DND-41 (cell line): ENCODE measurements around the gene MBD3.

ENCODE experiments used
- EZH2 ChIP-seq: IDR thresholded peaks from 3 replicates; pipeline ENCODE4 v1.6.1; 2012; ENCODE audit warnings: borderline replicate concordance, low read depth, mild to moderate bottlenecking, moderate library complexity, low read length, inconsistent platforms; ENCODE audit not compliant: severe bottlenecking
- TF ChIP-seq, protein P1 (sequence below): IDR thresholded peaks from 2 replicates; pipeline ENCODE4 v1.5.1; 2012; ENCODE audit warnings: borderline replicate concordance, low read length, moderate library complexity, mild to moderate bottlenecking; ENCODE audit not compliant: poor library complexity, severe bottlenecking; ENCODE audit errors: extremely low read depth

- TF ChIP-seq, protein P1, sequence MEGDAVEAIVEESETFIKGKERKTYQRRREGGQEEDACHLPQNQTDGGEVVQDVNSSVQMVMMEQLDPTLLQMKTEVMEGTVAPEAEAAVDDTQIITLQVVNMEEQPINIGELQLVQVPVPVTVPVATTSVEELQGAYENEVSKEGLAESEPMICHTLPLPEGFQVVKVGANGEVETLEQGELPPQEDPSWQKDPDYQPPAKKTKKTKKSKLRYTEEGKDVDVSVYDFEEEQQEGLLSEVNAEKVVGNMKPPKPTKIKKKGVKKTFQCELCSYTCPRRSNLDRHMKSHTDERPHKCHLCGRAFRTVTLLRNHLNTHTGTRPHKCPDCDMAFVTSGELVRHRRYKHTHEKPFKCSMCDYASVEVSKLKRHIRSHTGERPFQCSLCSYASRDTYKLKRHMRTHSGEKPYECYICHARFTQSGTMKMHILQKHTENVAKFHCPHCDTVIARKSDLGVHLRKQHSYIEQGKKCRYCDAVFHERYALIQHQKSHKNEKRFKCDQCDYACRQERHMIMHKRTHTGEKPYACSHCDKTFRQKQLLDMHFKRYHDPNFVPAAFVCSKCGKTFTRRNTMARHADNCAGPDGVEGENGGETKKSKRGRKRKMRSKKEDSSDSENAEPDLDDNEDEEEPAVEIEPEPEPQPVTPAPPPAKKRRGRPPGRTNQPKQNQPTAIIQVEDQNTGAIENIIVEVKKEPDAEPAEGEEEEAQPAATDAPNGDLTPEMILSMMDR, result no peak
- TF ChIP-seq EZH2, result no peak
Observed at GRCh38 chr19:1554968-1555367, 37.7 kb downstream of the MBD3 start.
